ENCODE results near the gene PRKCH. TPM values are rescaled to one million over a fixed set of nuclear protein-coding genes. Genes with fewer than 3 reads are reported as not detected.

Gene PRKCH
- total RNA-seq, 3 donors from 2014 or later (not counting 1 experiment from before 2014, with no cell fraction given): 610 to 756 (median 618) TPM

DNA sequence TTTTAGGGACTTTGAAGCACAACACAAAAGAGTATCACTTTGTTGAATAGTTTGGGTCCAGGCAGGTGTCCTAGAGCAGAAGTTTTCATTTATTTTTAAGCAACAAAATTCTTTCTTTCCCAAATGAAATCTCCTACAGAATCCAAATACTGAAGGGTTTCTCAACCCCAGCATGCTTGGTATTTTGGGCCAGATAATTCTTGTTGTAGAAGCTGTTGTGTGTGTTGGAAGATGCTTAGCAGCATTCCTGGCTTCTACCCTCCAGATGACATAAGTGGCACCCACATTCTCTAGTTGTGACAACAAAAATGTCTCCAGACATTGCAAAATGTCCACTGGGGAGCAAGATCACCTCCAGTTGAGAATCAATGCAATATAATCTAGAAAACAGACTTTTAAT lies 97.8 kb downstream of the PRKCH start:
- H3K4me1 Mint-ChIP-seq: no peaks in the 10 kb centered on the region
- ATAC-seq: no peak
- H3K4me1 ChIP-seq (ENCODE audit: control insufficient read depth, insufficient read depth, low read length): peaks cover 72% of the 10 kb centered on the region
- H3K36me3 Mint-ChIP-seq: no peaks in the 10 kb centered on the region
- no peaks in the 10 kb centered on the region for H3K27me3 ChIP-seq (ENCODE audit: control insufficient read depth, insufficient read depth, low read length)
- H3K9me3 Mint-ChIP-seq: no peaks in the 10 kb centered on the region
- DNase-seq: no peak
- intact Hi-C loops (cut with micrococcal nuclease): loop anchor here (2.0 kb wide), 1 partner anchor 26 kb away; no protein-coding TSS in a partner anchor
- peaks cover 2% of the 10 kb centered on the region for H3K36me3 ChIP-seq (ENCODE audit: control insufficient read depth, insufficient read depth, low read length)
- no peak overlapping the region for H3K4me3 ChIP-seq (ENCODE audit: low read length)
- no peaks in the 10 kb centered on the region for H3K27me3 Mint-ChIP-seq (ENCODE audit: low read depth in 2 of 2)
- no peak overlapping the region for H3K27ac Mint-ChIP-seq
- peak overlapping the region; percentile 77 for H3K4me3 Mint-ChIP-seq
- no peaks in the 10 kb centered on the region for H3K9me3 ChIP-seq (ENCODE audit: control insufficient read depth, insufficient read depth, low read length)
- TF ChIP-seq, protein P1, sequence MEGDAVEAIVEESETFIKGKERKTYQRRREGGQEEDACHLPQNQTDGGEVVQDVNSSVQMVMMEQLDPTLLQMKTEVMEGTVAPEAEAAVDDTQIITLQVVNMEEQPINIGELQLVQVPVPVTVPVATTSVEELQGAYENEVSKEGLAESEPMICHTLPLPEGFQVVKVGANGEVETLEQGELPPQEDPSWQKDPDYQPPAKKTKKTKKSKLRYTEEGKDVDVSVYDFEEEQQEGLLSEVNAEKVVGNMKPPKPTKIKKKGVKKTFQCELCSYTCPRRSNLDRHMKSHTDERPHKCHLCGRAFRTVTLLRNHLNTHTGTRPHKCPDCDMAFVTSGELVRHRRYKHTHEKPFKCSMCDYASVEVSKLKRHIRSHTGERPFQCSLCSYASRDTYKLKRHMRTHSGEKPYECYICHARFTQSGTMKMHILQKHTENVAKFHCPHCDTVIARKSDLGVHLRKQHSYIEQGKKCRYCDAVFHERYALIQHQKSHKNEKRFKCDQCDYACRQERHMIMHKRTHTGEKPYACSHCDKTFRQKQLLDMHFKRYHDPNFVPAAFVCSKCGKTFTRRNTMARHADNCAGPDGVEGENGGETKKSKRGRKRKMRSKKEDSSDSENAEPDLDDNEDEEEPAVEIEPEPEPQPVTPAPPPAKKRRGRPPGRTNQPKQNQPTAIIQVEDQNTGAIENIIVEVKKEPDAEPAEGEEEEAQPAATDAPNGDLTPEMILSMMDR (IDR thresholded peaks at IDR 0.05): no peak
- H3K27ac ChIP-seq (ENCODE audit: low read length): peak overlapping the region; percentile 32

DNA sequence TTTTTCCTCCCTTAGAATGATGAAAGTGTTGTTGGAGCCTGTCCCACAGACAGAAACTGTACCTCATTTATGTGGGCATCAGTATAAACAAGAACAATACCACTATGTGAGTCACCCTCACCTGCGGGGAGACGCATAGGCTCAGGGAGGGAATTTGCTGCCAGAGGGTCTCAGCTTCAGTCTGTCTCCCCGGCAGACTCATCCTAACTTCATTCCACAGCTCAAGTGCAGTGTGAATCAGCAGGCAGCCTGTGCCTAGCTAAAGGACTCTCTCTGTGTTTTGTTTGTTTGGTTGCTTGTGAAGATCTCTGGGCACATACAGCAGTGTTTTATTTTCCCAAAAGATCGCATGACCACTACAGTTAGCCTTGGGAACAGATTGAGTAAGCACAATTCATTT lies 98.9 kb downstream of the PRKCH start:
- WGBS (ENCODE audit: insufficient coverage): 64% methylated on average over 4 of the region's 4 CpGs
- H3K36me3 Mint-ChIP-seq: no peaks in the 10 kb centered on the region
- Histone ChIP-seq H3K4me1 (ENCODE audit: control insufficient read depth, insufficient read depth, low read length) (peaks cover 69% of the 10 kb centered on the region), H3K27ac (ENCODE audit: low read length) (peak overlapping the region; percentile 32), H3K36me3 (ENCODE audit: control insufficient read depth, insufficient read depth, low read length) (peaks cover 2% of the 10 kb centered on the region), H3K27me3 (ENCODE audit: control insufficient read depth, insufficient read depth, low read length) (no peaks in the 10 kb centered on the region), H3K4me3 (ENCODE audit: low read length) (no peak overlapping the region), H3K9me3 (ENCODE audit: control insufficient read depth, insufficient read depth, low read length) (peaks cover 5% of the 10 kb centered on the region)
- H3K27me3 Mint-ChIP-seq (ENCODE audit: low read depth in 2 of 2): no peaks in the 10 kb centered on the region
- peak in 1 of 3 donors; percentile 25 for ATAC-seq
- no peaks in the 10 kb centered on the region for H3K9me3 Mint-ChIP-seq
- TF ChIP-seq, protein P1 (IDR thresholded peaks at IDR 0.05): no peak
- no peaks in the 10 kb centered on the region for H3K4me1 Mint-ChIP-seq
- intact Hi-C loops (cut with micrococcal nuclease): loop anchor here (2.0 kb wide), 1 partner anchor 16 kb away; no protein-coding TSS in a partner anchor
- DNase-seq: no peak
- no peak overlapping the region for H3K27ac Mint-ChIP-seq
- H3K4me3 Mint-ChIP-seq: peak overlapping the region; percentile 53

DNA sequence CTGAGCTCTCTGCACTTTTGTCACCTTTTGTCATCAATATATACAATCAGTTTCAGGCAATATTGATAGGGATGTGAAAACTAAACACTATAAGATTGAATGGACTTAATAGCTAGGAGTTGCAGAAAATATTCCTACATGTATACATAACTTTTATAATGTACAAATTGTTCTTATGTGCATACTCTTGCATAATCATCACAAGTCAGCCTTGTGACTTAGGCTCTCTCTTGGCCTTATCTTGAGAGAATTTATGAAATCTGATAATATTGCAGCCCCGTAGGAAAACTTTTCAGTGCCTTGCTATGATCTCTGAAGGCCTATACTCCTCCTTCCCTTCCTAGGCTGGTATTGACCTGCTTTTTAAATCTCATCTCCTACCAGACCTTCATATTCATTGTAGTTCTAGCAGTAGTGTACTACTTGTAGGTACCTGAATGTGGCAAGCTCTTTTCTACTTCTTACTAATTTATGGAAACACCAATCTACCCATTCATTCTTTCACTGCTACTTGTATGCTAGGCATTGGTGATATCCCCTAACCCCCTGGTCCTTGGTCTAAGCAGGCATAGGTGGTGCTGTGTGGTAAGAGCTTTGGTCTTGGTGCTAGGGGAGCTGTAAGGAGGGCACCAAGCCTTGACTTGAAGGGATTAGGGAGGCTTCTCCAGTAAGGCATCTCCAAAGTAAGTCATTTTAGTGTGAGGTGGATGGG lies 100.0 kb downstream of the PRKCH start:
- H3K27ac Mint-ChIP-seq: no peak overlapping the region
- TF ChIP-seq, protein P1 (IDR thresholded peaks at IDR 0.05): no peak
- H3K9me3 Mint-ChIP-seq: no peaks in the 10 kb centered on the region
- no peaks in the 10 kb centered on the region for H3K27me3 ChIP-seq (ENCODE audit: control insufficient read depth, insufficient read depth, low read length)
- no peaks in the 10 kb centered on the region for H3K27me3 Mint-ChIP-seq (ENCODE audit: low read depth in 2 of 2)
- peaks cover 2% of the 10 kb centered on the region for H3K36me3 ChIP-seq (ENCODE audit: control insufficient read depth, insufficient read depth, low read length)
- peaks cover 5% of the 10 kb centered on the region for H3K9me3 ChIP-seq (ENCODE audit: control insufficient read depth, insufficient read depth, low read length)
- peak overlapping the region; percentile 32 for H3K27ac ChIP-seq (ENCODE audit: low read length)
- H3K4me1 Mint-ChIP-seq: no peaks in the 10 kb centered on the region
- DNase-seq (no peak), ATAC-seq (no peak)
- H3K36me3 Mint-ChIP-seq: no peaks in the 10 kb centered on the region
- peaks cover 65% of the 10 kb centered on the region for H3K4me1 ChIP-seq (ENCODE audit: control insufficient read depth, insufficient read depth, low read length)
- 50% methylated on average over 1 of the region's 1 CpG for WGBS (ENCODE audit: insufficient coverage)
- peak overlapping the region; percentile 53 for H3K4me3 Mint-ChIP-seq
- no peak overlapping the region for H3K4me3 ChIP-seq (ENCODE audit: low read length)
- intact Hi-C loops (cut with micrococcal nuclease): loop anchor here (1.0 to 2.0 kb wide), 2 partner anchors 9 to 15 kb away; no protein-coding TSS in a partner anchor

Data from natural killer cell (primary cell).